K562 (cell line): ENCODE measurements around the gene DDX46. TPM values are rescaled to one million over a fixed set of nuclear protein-coding genes. Genes with fewer than 3 reads are reported as not detected.

Experiments used
- ATAC-seq: fragments of 200-7000 bp; cut with Tn5 transposase; 3 replicates; pipeline ENCODE4 v1.9.1; 2020; ENCODE audit warnings: moderate library complexity
- BruUV-seq: library from RNA; stranded (reverse); fragments of 400-500 nt; replicated peaks from 2 replicates; lab custom pipeline; 2021; lab: Mats Ljungman, UMichigan
- CTCF ChIA-PET: fragments of 300-600 bp; formaldehyde crosslinking; extraction: SDS; loops from one replicate; lab custom pipeline; 2021; ENCODE audit warnings: low intra/inter-chr PET ratio; lab: Yijun Ruan, JAX
- POLR2A ChIA-PET: fragments of 300-600, 350-650 bp; sonication (Branson Sonifier 250); formaldehyde crosslinking; extraction: SDS; loops from one replicate; lab custom pipeline; 2021; ENCODE audit warnings: antibody characterized with exemption, inconsistent platforms; lab: Yijun Ruan, JAX
- DNase-seq, 4 experiments: peaks; one replicate each; pipeline versions ENCODE4 v3.0.0 to v3.0.0-alpha.2; 2011 to 2018; ENCODE audit warnings: low spot score in 3 of 4, mixed read lengths in 3 of 4; ENCODE audit errors: extremely low read depth in 1 of 4
- FAIRE-seq: peaks from 2 replicates; lab custom pipeline; 2011; peaks lifted over from hg19 to GRCh38; lab: Jason Lieb, UNC
- H2AFZ ChIP-seq: 2 replicates; pipeline ENCODE4 v1.6.0; 2011; ENCODE audit warnings: low read depth, low read length, control low read depth, inconsistent platforms
- H3K27ac ChIP-seq: fragments of 200-600 bp; 3 replicates; pipeline ENCODE4 v1.8.0; 2011; ENCODE audit warnings: low read depth, mild to moderate bottlenecking, control low read depth, inconsistent platforms, low read length, moderate library complexity, mixed read lengths; ENCODE audit errors: extremely low read depth
- H3K27me3 ChIP-seq, 2 experiments: fragments of 300-600 bp in 1 of 2; 2 replicates in 1 of 2; 3 replicates in 1 of 2; pipeline versions ENCODE4 v1.6.0 to v1.8.0; 2011; ENCODE audit warnings: inconsistent platforms in 2 of 2, low read length in 2 of 2, mild to moderate bottlenecking in 1 of 2, mixed read lengths in 1 of 2, moderate library complexity in 1 of 2; ENCODE audit not compliant: control insufficient read depth in 2 of 2, insufficient read depth in 2 of 2
- H3K36me3 ChIP-seq: fragments of 300-600 bp; 3 replicates; pipeline ENCODE4 v1.8.0; 2011; ENCODE audit warnings: mild to moderate bottlenecking, low read length, inconsistent platforms; ENCODE audit not compliant: control insufficient read depth, insufficient read depth
- H3K4me1 ChIP-seq, 2 experiments: fragments of 200-600 bp in 1 of 2; replicated peaks in 1 of 2; 2 replicates in 1 of 2; 3 replicates in 1 of 2; pipeline versions ENCODE4 v1.5.1 to v1.8.0; 2011; ENCODE audit warnings: inconsistent platforms in 2 of 2, low read length in 2 of 2, mild to moderate bottlenecking in 1 of 2, mixed read lengths in 1 of 2, moderate library complexity in 1 of 2; ENCODE audit not compliant: control insufficient read depth in 2 of 2, insufficient read depth in 2 of 2
- H3K4me2 ChIP-seq: 2 replicates; pipeline ENCODE4 v1.6.1; 2011; ENCODE audit warnings: low read length, control low read depth, inconsistent platforms, mixed read lengths; ENCODE audit not compliant: insufficient read depth
- H3K4me3 ChIP-seq: fragments of 200-600 bp; sonication (generic), shearing (Covaris generic); 2 replicates; pipeline ENCODE4 v1.5.1; 2016; ENCODE audit warnings: control low read depth, inconsistent platforms
- H3K79me2 ChIP-seq: fragments of 200-600 bp; 3 replicates; pipeline ENCODE4 v1.8.0; 2011; ENCODE audit warnings: low read length, inconsistent platforms; ENCODE audit not compliant: control insufficient read depth, insufficient read depth
- H3K9ac ChIP-seq, 2 experiments: 2 replicates each; pipeline versions ENCODE4 v1.6.0 to v1.6.1; 2011; ENCODE audit warnings: low read depth in 2 of 2, low read length in 2 of 2, control low read depth in 1 of 2, inconsistent platforms in 1 of 2, mild to moderate bottlenecking in 1 of 2, mixed read lengths in 1 of 2; ENCODE audit not compliant: insufficient read depth in 1 of 2
- H3K9me1 ChIP-seq: one replicate; pipeline ENCODE4 v1.6.0; 2011; ENCODE audit warnings: inconsistent platforms, mild to moderate bottlenecking, low read length, moderate library complexity; ENCODE audit not compliant: control insufficient read depth, insufficient read depth
- H3K9me3 ChIP-seq: replicated peaks from 2 replicates; pipeline ENCODE4 v1.5.1; 2011; ENCODE audit warnings: low read depth, low read length, inconsistent platforms; ENCODE audit not compliant: control insufficient read depth, insufficient read depth
- H4K20me1 ChIP-seq: replicated peaks from 2 replicates; pipeline ENCODE4 v1.6.1; 2011; ENCODE audit warnings: low read length, inconsistent platforms, mixed read lengths; ENCODE audit not compliant: control insufficient read depth, insufficient read depth
- ARID1B ChIP-seq: fragments of 450-650 bp; IDR thresholded peaks from 2 replicates; pipeline ENCODE4 v1.6.1; 2016; ENCODE audit warnings: antibody characterized with exemption, mild to moderate bottlenecking, inconsistent platforms
- CLOCK ChIP-seq: fragments of 250-450 bp; sonication (Bioruptor Pico); IDR thresholded peaks from 2 replicates; pipeline ENCODE4 v1.4.0; 2020; ENCODE audit warnings: mild to moderate bottlenecking, moderate library complexity, borderline replicate concordance
- NCOA2 ChIP-seq, 2 experiments: fragments of 450-650 bp; IDR thresholded peaks; 2 replicates each; pipeline ENCODE4 v1.6.1; 2018; ENCODE audit warnings: mild to moderate bottlenecking in 2 of 2, moderate library complexity in 1 of 2; ENCODE audit not compliant: partially characterized antibody in 2 of 2
- NFYB ChIP-seq: IDR thresholded peaks from 2 replicates; pipeline ENCODE4 v1.6.1; 2011; ENCODE audit warnings: mild to moderate bottlenecking, moderate library complexity; ENCODE audit not compliant: insufficient read length; ENCODE audit errors: extremely low read depth
- NR1H2 ChIP-seq: sonication (generic); formaldehyde crosslinking; IDR thresholded peaks from 2 replicates; pipeline ENCODE4 v1.4.0; 2020; ENCODE audit warnings: mild to moderate bottlenecking, missing genetic modification reagents
- RBM15 ChIP-seq: fragments of 200-400 bp; formaldehyde crosslinking; IDR thresholded peaks from 2 replicates; pipeline ENCODE4 v1.6.1; 2018; ENCODE audit warnings: mild to moderate bottlenecking, low read length, moderate library complexity; ENCODE audit not compliant: insufficient read depth
- RHOXF2B ChIP-seq: fragments of 250-450 bp; sonication (Bioruptor Pico); conservative IDR thresholded peaks from 2 replicates; pipeline ENCODE4 v1.5.1; 2021
- SP1 ChIP-seq: sonication (generic); formaldehyde crosslinking; IDR thresholded peaks from 2 replicates; pipeline ENCODE4 v1.8.1; 2022; ENCODE audit warnings: mild to moderate bottlenecking, missing genetic modification reagents
- TAF15 ChIP-seq: fragments of 200-400 bp; formaldehyde crosslinking; IDR thresholded peaks from 2 replicates; pipeline ENCODE4 v1.6.1; 2017; ENCODE audit warnings: mild to moderate bottlenecking, low read depth, low read length, moderate library complexity
- TFE3 ChIP-seq: fragments of 450-650 bp; formaldehyde crosslinking; IDR thresholded peaks from 2 replicates; pipeline ENCODE4 v1.4.0; 2020; ENCODE audit warnings: mild to moderate bottlenecking, mixed read lengths
- XRCC4 ChIP-seq: IDR thresholded peaks from one replicate; pipeline ENCODE4 v1.6.1; 2011; ENCODE audit not compliant: insufficient read depth, insufficient read length; ENCODE audit errors: extremely low read depth
- ZC3H11A ChIP-seq: IDR thresholded peaks from 2 replicates; pipeline ENCODE4 v1.6.1; 2012; ENCODE audit warnings: low read depth, low read length, improper control_type of control experiment
- ZKSCAN1 ChIP-seq: fragments of 150-350 bp; IDR thresholded peaks from 2 replicates; pipeline ENCODE4 v1.6.1; 2016; ENCODE audit warnings: low read depth, low read length
- ZNF24 ChIP-seq: fragments of 450-650 bp; IDR thresholded peaks from 2 replicates; pipeline ENCODE4 v1.6.1; 2016
- ZNF347 ChIP-seq: fragments of 450-650 bp; formaldehyde crosslinking; IDR thresholded peaks from 2 replicates; pipeline ENCODE4 v1.4.0; 2020; ENCODE audit warnings: low read depth, mild to moderate bottlenecking, moderate library complexity
- ZNF584 ChIP-seq: fragments of 200-800 bp; sonication (Bioruptor generic); IDR thresholded peaks from 2 replicates; pipeline ENCODE4 v1.6.1; 2016; ENCODE audit warnings: low read depth, mild to moderate bottlenecking, missing genetic modification characterization, missing compliant biosample characterization
- ZNF764 ChIP-seq: fragments of 250-450 bp; sonication (Bioruptor Pico); IDR thresholded peaks from 2 replicates; pipeline ENCODE4 v1.4.0; 2020; ENCODE audit warnings: low read depth, mild to moderate bottlenecking, moderate library complexity
- WGBS: fragments of 100-300 bp; shearing (Covaris generic); methylation state at CpG from one replicate; pipeline ENCODE4 v1.1.6; 2016; ENCODE audit warnings: low coverage, mixed read lengths; ENCODE audit not compliant: insufficient coverage; ENCODE audit errors: missing lambda C conversion rate; 5-methylcytosine and 5-hydroxymethylcytosine counted together
- in situ Hi-C: fragments of 300-500 bp; cut with MboI; formaldehyde crosslinking; loops from 4 replicates; pipeline ENCODE4 v1.15.0; 2018; ENCODE audit warnings: inconsistent platforms, mixed read lengths
- intact Hi-C: fragments of 100-400 bp; cut with micrococcal nuclease; formaldehyde crosslinking; loops from 2 replicates; pipeline ENCODE4 v1.14.2; 2022
- polyA plus RNA-seq, 8 experiments: library from polyadenylated mRNA; depleted of rRNA in 4 of 8; stranded (reverse) in 5 of 8; unstranded in 3 of 8; fragments of >200 nt; fragmentation: Nextera tagmentation in 2 of 8; fragmentation: Illumina TruSeq in 1 of 8; extraction: Ambion mirVana in 2 of 8; extraction: Trizol in 1 of 8; gene quantifications; 2 replicates each; pipeline versions ENCODE4 v1.2.1 to v1.2.3, GENCODE V29; 2011 to 2014; ENCODE audit warnings: inconsistent platforms in 1 of 8, missing spikeins in 1 of 8
- total RNA-seq, 7 experiments: library from RNA; depleted of rRNA in 6 of 7; stranded (reverse); fragments of >200 nt in 6 of 7; fragmentation: Illumina TruSeq in 2 of 7; extraction: Trizol in 2 of 7; gene quantifications; 2 replicates each; pipeline versions ENCODE4 v1.2.1 to v1.2.3, GENCODE V29; 2011 to 2021; ENCODE audit warnings: low replicate concordance in 1 of 7
- TF ChIP-seq, protein P1 (sequence below): fragments of 450-650 bp; IDR thresholded peaks from 2 replicates; pipeline ENCODE4 v1.7.1; 2018; ENCODE audit warnings: mild to moderate bottlenecking, low read depth; ENCODE audit not compliant: partially characterized antibody

DDX46 gene
- total and polyA plus RNA-seq, 9 of the 15 experiments (the other 6 are each of a cell fraction or from before 2014, with no cell fraction given): 26.2 to 99.0 (median 76.4) TPM

- H3K27ac ChIP-seq: no peak overlapping the region
- WGBS: 93% methylated on average over 3 of the region's 3 CpGs
- H3K36me3 ChIP-seq: peaks cover 95% of the 10 kb centered on the region
- no peak overlapping the region for H3K4me2 ChIP-seq
- no peaks in the 10 kb centered on the region for H3K9me3 ChIP-seq
- H3K79me2 ChIP-seq: no peaks in the 10 kb centered on the region
- FAIRE-seq (no peak), DNase-seq (no peak), ATAC-seq (no peak)
- H3K9me1 ChIP-seq: no peaks in the 10 kb centered on the region
- in situ Hi-C loops (no loop called here), intact Hi-C loops (no loop called here)
- no peaks in the 10 kb centered on the region for H4K20me1 ChIP-seq
- H3K4me3 ChIP-seq: no peak overlapping the region
- ChIA-PET CTCF (no interaction called here), POLR2A (interaction anchor here (0.8 kb wide), 1 partner anchor 9 kb away, joined by 3 read pairs; no protein-coding TSS in a partner anchor)
- no peaks in the 10 kb centered on the region for H3K4me1 ChIP-seq
- H3K27me3 ChIP-seq: no peaks in the 10 kb centered on the region
- H3K9ac ChIP-seq: no peak overlapping the region
- BruUV-seq: no TSS peak
- no peak overlapping the region for H2AFZ ChIP-seq
- no peak for TF ChIP-seq NFYB
- no peak for TF ChIP-seq ZNF24
- no peak for TF ChIP-seq SP1
- no peak for TF ChIP-seq TFE3 (CRISPR knock-in tag)
- no peak for TF ChIP-seq ZNF584 (CRISPR knock-in tag)
- TF ChIP-seq ZKSCAN1: no peak
- no peak for TF ChIP-seq ZNF764 (CRISPR knock-in tag)
- no peak for TF ChIP-seq TAF15
- no peak for TF ChIP-seq ZNF347 (CRISPR knock-in tag)
- no peak for TF ChIP-seq RBM15
- no peak for TF ChIP-seq ZC3H11A
- TF ChIP-seq NR1H2: no peak
- no peak for TF ChIP-seq XRCC4
- TF ChIP-seq ARID1B: no peak
- no peak for TF ChIP-seq RHOXF2B (CRISPR knock-in tag)
- TF ChIP-seq NCOA2 (IDR thresholded peaks at IDR 0.05; ENCODE audit: partially characterized antibody in 2 of 2): no peak
- no peak for TF ChIP-seq CLOCK (CRISPR knock-in tag)
- TF ChIP-seq, protein P1, sequence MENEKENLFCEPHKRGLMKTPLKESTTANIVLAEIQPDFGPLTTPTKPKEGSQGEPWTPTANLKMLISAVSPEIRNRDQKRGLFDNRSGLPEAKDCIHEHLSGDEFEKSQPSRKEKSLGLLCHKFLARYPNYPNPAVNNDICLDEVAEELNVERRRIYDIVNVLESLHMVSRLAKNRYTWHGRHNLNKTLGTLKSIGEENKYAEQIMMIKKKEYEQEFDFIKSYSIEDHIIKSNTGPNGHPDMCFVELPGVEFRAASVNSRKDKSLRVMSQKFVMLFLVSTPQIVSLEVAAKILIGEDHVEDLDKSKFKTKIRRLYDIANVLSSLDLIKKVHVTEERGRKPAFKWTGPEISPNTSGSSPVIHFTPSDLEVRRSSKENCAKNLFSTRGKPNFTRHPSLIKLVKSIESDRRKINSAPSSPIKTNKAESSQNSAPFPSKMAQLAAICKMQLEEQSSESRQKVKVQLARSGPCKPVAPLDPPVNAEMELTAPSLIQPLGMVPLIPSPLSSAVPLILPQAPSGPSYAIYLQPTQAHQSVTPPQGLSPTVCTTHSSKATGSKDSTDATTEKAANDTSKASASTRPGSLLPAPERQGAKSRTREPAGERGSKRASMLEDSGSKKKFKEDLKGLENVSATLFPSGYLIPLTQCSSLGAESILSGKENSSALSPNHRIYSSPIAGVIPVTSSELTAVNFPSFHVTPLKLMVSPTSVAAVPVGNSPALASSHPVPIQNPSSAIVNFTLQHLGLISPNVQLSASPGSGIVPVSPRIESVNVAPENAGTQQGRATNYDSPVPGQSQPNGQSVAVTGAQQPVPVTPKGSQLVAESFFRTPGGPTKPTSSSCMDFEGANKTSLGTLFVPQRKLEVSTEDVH: no peak
These were observed 33.7 kb downstream of the DDX46 start for GRCh38 chr5:134792286-134792685.
